GM10847 (cell line): Measurements from ENCODE around the gene APOBEC4.

Source experiments
- POLR2A ChIP-seq: IDR thresholded peaks from 2 replicates; pipeline ENCODE4 v1.6.1; 2011; ENCODE audit not compliant: insufficient read length; ENCODE audit errors: extremely low read depth

Gene APOBEC4

DNA sequence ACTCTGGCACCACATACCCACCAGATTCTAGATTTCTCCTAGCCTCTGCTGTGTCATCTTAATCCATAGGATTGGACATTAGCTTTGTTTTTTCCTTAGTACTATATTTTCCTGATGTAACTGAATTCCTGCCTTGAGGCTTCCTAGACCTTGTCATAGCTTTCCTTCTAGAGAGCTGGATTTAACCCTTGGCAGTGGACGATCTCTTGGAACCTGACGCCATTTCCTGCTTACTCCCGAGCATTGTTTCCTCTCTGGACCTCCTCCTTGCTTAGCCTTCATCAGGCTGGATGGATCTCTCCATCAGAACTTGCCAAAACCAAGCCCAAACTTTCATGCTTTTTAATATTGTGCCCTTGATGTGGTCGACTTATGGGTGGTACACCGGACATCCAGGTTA, 1.5 kb downstream of the APOBEC4 start:
- TF ChIP-seq POLR2A: no peak

DNA sequence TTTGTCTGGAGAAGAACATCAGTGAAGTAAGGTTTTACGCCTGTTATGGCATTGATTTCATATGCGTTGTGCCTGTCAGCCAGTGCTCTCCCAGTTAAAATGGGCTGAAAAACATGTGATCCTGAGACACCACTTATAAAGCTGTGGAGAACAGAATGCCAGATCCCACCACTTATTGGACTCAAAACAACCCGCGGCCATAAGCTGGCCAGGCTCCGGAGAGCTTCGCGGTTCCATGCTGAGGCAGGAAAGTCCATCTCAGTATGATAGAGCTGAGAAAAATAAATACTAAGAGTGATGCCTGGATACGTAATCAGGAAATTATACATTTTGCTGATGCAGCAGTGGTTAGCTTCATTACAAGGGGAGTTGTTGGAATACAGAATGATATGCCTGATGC, 5.1 kb downstream of the APOBEC4 start:
- TF ChIP-seq POLR2A: no peak

DNA sequence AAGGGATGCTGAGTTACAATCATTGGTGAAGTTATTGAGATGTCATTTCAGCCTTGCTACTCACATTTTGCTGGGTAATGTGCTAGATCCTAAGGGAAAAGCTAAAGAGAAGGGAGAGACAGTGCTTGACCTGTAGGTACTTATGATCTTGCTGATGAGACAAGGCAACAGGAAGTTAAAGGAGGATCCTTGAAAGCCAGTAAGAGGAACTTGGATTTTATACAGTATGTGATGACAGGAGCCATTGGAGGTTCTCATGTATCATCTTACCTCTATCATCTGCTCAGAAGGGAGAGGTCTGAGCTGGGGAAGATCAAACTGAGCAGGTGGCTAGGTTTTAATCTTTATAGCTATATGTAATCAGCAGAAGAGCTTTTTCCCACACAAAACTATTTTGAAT, 6.3 kb downstream of the APOBEC4 start:
- no peak for TF ChIP-seq POLR2A

DNA sequence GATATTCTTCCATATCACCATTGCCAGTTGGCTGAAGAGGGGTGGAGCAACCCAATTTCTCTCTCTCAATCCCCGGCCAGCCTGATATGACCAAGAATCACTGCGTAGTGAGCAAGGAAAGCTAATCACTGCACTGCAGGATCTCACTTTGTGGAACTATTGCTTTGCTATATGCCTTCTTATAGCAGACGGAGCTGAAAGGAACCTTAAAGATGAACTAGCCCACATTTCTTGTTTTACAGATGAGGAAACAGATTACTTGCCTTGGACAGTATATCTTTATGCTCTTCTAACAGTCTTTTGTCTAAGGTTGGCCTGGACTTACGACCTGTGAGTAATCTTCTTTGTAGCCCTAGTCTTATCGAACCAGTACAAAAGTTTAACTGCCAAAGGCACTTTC, 7.6 kb downstream of the APOBEC4 start:
- no peak for TF ChIP-seq POLR2A

DNA sequence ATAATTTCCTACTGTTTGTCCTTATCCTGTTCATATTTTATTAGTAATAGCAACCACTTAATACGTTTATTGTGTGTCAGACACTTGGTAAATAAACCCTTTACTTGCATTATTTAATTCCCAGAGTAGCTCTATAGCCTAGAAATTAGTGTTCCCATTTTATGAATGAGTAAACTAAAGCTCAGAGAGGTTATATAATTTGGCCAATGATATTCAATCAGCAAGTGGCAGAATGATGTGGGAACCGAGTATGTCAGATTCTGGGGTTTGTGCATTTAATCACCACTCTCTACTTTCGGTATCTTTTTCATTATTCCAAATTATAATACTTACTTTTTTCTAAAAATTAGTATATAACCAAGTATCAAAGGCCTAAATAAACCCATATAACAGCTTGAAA, 10.9 kb downstream of the APOBEC4 start:
- TF ChIP-seq POLR2A: no peak

DNA sequence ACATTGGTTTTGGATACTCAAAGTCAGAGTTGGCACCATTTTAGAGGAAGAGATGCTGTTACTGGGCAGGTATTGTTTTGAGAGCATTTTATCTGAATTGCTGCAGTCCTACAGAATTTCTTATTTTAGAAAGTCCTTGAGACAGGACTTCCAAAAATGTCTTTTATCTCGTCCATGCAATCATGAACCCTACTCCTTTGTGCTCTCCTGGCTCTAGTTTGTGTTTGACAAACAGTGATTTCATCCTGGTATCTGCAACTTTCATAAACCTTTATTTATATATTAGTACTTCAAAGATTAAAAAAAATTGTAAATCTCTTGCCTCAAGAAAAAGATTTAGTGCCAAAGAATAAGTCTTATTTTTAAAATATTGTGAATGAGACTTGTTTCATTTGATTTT, 12.9 kb downstream of the APOBEC4 start:
- TF ChIP-seq POLR2A: no peak

DNA sequence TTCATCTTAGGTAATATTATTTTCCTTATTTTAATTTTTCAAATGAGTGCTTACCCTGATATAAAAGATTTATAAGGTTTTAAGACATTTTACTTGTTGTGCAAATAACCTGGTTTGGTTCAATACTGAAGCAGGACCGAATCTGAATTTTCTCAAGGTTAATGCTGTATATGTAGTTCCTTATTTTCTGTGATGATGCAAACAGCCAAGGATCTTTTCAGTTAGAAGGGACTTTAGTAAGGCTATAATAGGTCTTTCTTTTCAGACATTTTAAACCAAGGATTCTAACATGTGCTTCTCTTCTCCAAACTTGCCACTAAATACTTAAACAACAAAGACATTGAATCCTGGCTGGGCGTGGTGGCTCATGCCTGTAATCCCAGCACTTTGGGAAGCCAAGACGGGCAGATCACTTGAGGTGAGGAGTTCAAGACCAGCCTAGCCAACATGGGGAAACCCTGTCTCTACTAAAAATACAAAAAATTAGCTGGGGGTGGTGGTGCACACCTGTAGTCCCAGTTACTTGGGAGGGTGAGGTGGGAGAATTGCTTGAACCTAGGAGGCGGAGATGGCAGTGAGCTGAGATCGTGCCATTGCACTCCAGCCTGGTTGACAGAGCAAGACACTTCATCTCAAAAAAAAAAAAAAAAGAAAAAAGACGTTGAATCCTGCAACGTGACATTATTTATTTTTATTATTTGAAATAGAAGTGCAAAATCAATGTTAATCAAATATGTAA, 14.3 kb downstream of the APOBEC4 start:
- TF ChIP-seq POLR2A: no peak

DNA sequence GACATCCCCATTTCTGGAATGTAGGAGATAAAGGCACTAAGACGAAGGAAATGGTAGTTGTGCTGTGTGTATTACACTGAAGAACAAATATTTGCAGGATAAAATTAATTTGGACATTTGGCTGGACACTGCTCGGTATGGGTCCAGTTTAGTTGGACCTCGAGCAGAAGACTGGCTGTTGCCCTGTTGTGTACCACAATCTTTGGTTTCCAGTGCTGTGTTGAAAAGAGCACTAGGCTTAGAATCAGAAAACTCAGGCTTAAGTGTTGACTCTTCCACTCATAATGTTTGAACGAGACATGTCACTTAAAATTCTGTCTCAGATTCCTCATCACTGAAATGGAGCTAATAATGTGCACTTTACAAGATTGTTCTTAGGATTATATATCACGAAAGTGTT, 16.3 kb downstream of the APOBEC4 start:
- TF ChIP-seq POLR2A: no peak

DNA sequence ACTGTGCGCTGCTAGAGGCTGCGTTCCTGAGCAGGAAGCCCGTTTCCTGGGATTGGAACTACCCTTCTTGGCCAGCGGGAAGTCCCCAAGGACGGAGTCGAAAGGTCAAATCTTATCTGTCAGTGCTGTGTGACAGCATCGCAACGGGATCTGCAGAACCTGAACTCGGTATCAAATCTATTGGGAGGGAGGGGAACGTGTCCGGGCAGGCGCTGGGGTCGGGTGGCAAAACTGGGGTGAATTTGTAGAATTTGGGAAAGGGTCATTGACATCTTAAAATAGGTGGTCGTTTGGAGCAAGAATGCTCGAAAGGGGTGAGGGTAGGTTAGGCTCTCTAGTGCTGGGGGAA, 16.8 kb downstream of the APOBEC4 start:
- no peak for TF ChIP-seq POLR2A

DNA sequence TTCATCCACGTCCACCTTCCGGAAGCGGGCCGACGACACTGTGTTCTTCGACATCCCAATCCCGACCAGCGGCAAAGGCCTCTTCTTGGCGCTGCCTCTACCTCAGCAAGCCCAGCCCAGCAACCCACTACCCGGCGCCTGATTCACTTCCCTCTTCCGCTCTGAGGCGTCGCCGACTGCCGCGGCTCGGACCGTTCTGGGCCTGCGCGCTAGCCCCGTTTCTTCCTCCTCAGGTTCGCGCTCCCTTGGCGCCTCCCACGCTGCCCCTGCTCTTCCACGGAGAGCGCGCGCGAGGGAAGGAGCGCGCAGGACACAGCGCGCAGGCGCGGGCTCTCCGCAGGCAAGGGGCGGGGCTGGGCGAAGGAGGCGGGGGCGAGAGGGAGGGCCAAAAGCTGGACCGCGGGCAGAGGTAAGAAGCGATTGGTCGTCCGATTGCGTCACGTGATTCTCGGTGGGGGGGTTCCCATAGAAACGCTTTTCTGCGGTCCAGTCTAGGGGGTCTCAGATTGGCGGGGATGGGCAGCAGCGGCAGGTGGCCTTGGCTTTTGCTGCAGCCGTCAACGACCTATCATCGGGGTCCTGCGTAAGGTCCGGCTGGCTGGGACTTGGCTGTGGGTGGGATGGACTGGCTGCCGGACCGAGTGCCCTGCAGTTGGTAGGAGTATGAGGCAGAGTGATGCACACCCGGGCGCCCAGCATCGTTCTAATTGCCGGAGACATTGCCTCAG, 17.3 kb downstream of the APOBEC4 start, which contains the start of gene ARPC5:
TSS of gene ARPC5 (minus strand) at position 178 of the 728 bp plus-strand sequence. CDS start at position 54, 124 bp downstream.
- TF ChIP-seq POLR2A: peak; percentile 87

DNA sequence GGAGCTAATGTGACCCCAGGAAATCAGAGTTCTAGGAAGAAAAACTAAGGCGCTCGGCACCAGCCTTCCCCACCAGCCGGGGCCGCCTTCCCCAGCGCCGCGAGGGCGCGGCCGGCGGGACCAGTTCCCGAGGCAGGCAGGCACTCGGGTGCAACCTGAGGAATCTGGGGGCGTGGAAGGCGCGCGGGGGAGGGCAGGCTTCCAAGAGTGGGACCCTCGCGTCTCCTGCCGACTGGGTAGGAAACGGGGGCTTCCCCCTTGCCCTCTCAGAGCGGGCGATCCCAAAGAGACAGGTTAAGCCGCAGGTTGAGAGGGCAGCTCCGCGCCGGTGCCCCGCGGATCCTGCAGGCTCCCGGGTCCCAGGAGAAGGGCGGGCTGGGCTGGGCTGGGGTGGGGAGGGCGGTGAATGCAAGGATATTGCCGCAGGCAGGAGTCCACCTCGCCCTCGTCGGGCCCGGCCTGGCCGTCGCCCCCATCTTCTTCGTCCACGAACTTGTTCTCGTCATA, 18.0 kb downstream of the APOBEC4 start:
- no peak for TF ChIP-seq POLR2A

DNA sequence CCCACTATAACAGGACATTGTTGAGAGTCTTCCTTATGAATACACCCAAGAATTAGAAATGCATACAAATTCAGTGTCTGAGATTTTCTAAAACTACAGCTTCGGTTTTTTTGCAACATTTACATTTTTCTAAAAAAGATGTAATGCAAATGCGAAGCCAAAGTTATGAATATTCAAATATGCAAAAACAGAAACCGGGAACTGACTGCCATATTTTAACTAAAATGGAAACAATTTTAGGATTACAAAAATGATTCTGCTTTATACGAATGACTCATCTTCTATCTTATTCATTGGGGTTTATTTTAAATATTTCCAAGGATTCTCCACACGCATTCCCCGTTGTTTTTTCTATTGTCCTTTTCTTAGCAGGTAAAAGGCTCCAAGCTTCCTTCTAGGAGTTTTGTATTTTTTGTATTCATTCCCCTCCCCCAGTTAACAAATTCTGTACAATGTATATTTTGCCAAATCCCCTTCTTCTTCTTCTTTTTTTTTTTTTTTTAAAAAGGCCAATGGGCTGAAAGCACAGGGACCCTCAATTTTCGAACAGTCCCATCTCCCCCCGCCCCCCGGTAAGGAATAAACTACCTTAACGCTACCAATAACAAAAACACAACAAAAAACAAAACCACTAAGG, 18.6 kb downstream of the APOBEC4 start:
- no peak for TF ChIP-seq POLR2A

DNA sequence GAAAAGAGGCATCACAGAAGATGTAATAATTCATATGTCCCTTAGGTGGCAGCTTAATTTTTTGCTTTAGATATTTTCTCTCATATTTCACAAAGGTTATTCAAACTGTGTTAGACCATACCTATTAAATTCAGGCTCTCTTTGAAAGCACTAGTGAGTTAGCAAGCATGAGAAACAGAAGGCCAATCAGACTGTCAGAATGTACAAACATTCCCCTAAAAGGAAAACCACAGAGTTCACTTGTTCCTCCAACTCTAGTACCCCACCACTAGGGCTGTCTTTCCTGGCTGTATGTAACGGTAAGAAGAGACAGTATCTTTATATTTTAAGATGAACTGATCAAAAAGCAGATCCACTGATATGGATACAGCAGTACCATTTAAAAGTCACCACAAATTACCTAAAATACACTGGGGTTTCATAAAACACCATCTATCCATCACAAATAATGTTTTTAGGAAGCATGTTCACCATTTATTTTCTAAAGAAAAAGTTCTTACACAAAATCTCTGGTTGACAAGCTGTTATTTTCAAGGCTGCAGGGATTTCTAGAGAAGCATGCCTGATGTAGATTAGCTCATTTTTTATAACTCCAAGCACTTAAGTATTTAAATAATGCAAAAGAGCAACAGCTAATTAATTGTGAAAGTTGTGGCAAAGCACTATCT, 19.3 kb downstream of the APOBEC4 start:
- no peak for TF ChIP-seq POLR2A

DNA sequence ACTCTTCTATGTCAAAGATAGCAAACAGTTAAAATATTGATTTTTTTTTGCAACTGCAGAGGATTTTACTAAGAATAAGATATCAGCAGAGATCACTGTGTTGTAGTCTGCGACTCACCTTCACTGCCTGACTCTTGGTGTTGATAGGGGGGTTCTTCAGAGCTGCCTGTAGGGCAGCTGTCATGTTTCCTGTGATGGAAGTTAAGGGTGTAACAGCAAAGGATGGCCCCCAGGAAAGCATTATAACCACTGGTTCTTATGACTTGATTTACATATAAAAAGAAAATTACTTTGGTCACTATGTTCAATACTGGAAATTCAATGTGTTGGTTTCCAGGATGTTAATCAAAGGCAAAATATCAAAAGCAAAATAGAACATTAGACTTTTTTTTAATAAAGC, 20.2 kb downstream of the APOBEC4 start:
- TF ChIP-seq POLR2A: no peak

DNA sequence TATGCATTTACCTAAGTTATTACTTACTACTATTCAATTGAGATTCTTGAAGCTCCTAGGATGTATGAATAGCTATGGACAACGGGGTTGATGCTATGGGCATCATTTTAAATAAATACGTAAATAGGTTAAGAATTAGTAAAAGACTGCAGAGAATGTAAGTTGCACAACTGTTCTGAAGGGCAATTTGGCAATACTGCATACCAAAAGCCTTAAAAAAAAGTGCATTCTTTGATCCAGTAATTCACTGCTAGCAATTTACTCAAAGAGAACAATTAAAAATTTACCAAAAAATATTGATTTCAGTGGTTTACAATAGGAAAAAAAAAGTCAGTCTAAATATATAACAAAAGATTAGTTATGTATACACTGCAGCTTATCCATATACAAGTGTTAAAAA, 21.0 kb downstream of the APOBEC4 start:
- no peak for TF ChIP-seq POLR2A

DNA sequence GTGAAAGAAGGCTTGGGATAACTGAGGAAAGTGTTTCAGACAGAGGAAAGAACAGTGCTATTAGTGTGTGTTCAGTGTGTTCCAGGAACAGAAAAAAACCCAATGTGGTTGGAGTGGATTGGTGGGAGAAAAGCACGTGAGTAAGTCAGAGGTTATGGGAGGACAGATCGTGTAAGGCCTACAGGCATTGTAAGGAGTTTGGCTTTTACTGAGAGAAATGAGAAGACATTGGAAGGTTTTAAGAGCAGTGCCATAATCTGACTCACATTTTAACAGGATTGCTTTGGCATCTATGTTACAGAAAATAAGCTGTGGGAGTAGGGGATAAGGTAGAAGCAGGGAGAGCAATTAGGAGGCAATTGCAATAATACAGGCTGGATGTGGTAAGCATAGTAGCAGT, 22.4 kb downstream of the APOBEC4 start:
- TF ChIP-seq POLR2A: no peak

DNA sequence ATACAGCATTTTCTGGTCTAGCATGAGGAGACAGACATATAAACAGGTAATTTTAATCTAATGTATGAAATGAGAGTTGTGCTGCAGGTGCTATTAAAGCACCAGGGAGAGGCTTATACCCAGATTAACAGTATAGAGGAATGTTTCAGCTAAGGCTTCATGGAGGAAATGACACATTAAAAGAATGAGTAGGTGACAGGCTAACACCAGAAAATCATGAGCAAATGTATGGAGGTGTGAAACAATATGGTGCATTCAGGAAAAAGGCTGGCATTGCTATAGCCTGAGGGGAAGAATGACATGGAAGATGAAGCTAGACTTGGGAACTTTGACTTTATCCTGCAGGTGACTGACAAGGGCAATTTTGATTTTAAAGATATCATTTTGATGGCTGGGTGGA, 24.6 kb downstream of the APOBEC4 start:
- TF ChIP-seq POLR2A: no peak
